ENCODE data around the gene NOSIP.
"Not testable (repeated sequence)": the region's sequence is repeated elsewhere in the genome, so short reads cannot be mapped to it uniquely, and the experiment has no call there.

Gene NOSIP

DNA sequence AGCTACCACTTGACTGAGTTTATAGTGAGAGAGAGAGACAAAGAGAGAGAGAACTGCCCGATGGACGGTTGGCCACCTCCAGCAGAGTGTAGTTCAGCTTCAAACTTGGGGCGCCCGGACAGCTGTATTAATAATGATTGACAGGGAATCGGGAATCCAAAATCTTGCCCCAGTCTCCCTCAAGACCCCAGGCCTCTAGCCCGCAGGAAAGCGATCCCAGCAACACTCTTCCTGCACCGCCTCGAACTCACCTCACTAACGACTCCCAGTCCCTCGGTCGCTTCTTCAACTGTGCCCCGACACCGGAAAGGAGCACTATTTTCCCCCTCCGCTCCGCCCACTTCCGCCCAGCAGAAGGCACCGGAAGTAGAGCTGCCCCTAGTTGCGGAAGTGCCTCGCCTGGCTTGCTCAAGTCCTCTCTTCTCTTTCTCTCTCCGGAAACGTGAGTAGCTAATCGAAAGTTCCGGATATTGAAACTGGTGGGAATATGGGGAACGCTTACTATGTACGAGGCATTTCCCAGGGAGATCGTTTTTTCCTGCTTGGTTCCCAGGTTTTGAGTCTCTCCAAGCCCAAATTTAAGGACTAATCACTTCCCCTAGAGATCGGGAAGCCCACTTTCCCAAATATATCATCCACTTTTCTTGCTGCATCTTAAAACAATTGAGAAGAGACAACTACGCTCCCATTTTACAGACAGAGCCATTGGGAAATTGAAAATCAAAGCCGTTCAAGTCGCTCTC is at the start of gene NOSIP:
Gene NOSIP, minus strand, starts transcription at position 293 of the 743 bp plus-strand sequence. CDS start 19,865 bp downstream, outside the sequence.
- peak; percentile 97 for DNase-seq

- no peak for DNase-seq
Measured at GRCh38 chr19:49629659-49630058, 49.3 kb upstream of the NOSIP start.

DNA sequence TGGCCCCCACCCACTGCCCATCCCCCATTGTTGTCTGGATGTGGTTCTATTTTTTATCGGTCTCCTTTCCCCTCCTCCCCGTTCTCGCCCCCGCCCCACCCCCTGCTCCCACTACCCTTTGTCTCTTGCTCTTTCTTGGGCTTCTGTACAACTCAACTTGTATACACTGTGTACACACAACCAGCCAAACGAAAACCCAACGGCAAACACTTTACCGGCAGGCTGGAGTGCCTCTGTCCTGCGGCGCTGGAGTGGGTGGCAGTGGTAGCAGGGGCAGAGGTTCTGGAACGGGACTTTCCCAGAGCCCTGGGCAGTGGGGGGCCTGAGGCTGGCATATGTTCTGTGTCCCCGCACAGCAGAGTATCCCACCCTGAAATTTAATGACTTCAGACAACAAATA is 45.9 kb upstream of the NOSIP start:
- no peak for DNase-seq

DNA sequence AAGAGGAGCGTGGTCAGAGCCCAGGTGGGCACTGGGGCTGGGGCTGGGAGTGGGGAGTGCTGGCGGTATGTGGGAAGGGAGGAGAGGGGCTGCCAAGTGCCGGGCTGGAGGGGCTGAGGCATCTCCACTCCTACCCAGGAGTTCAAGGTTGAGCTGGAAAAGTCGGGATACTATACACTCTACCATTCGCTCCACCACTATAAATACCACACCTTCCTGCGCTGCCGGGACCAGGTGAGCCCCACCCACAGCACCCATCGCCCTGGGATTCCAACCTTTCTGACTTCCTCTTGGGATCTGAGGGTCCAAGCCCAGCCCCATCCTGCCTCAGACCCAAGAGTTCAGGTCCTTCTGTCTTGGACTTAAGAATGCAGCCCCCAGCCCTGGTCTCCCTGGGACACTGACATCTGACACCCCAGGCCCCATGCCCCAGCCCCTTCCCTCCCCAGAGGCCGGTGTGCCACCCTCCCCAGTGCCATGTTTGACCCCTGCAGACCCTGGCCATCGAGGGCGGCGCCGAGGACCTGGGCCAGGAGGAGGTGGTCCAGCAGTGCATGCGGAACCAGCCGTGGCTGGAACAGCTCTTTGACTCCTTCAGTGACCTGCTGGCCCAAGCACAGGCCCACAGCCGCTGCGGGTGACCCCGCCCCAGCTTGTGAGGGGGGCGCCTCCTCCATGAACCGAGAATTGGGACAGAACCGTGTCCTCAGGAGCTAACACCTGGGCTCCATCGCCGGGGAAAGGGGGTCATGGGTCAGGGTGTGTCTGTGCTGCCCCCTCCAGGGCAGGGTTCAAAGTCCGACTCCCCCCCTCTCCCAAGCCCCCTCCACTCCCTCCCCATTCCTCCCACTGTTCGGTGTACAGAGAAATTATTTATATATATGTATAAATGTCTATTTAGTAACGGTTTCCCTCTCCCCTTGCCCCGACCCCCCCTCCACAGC is 44.9 kb upstream of the NOSIP start:
- DNase-seq: no peak

DNA sequence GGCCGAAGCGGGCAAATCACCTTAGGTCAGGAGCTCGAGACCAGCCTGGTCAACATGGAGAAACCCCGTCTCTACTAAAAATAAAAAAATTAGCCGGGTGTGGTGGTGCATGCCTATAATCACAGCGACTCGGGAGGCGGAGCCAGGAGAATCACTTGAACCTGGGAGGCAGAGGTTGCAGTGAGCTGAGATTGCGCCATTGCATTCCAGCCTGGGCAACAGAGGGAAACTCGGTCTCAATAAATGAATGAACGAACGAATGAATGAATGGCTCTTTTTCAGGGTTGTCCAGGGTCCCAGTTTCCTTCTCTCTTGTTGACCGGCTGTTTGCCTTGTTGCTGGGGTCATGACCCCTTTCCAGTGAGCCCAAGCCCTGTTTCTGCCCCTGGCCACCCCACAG is 37.5 kb upstream of the NOSIP start:
- not testable (repeated sequence) for DNase-seq

- no peak for DNase-seq
Measured at GRCh38 chr19:49616945-49617344, 36.6 kb upstream of the NOSIP start.

- DNase-seq: no peak
Measured at GRCh38 chr19:49616532-49616931, 36.2 kb upstream of the NOSIP start.

GRCh38 chr19:49615861-49616260 is 35.5 kb upstream of the NOSIP start:
- no peak for DNase-seq

- DNase-seq: peak; percentile 27
Measured at GRCh38 chr19:49614096-49614833, 33.9 kb upstream of the NOSIP start.

- no peak for DNase-seq
Measured at GRCh38 chr19:49613374-49613773, 33.0 kb upstream of the NOSIP start.

GRCh38 chr19:49609499-49610092 is 29.2 kb upstream of the NOSIP start:
- no peak for DNase-seq

- no peak for DNase-seq
Measured at GRCh38 chr19:49605605-49606004, 25.2 kb upstream of the NOSIP start.

DNA sequence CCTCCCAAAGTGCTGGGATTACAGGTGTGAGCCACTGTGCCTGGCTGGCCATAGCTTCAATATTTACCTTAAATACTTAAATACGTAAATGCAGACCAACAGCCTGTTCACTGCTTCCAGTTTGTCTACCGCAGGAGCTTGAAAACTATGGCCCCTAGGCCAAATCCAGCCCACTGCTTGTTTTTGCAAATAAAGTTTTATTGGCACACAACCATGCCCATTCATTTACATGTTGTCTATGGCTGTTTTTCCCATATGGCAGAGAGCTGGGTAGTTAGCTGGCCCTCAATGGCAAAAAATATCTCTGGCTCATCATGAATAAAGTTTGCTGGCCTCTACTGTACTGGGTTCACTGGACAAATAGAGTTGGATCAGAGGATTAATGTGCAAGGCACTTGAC is 22.4 kb upstream of the NOSIP start:
- no peak for DNase-seq

GRCh38 chr19:49601482-49602038 is 21.2 kb upstream of the NOSIP start:
- no peak for DNase-seq

DNA sequence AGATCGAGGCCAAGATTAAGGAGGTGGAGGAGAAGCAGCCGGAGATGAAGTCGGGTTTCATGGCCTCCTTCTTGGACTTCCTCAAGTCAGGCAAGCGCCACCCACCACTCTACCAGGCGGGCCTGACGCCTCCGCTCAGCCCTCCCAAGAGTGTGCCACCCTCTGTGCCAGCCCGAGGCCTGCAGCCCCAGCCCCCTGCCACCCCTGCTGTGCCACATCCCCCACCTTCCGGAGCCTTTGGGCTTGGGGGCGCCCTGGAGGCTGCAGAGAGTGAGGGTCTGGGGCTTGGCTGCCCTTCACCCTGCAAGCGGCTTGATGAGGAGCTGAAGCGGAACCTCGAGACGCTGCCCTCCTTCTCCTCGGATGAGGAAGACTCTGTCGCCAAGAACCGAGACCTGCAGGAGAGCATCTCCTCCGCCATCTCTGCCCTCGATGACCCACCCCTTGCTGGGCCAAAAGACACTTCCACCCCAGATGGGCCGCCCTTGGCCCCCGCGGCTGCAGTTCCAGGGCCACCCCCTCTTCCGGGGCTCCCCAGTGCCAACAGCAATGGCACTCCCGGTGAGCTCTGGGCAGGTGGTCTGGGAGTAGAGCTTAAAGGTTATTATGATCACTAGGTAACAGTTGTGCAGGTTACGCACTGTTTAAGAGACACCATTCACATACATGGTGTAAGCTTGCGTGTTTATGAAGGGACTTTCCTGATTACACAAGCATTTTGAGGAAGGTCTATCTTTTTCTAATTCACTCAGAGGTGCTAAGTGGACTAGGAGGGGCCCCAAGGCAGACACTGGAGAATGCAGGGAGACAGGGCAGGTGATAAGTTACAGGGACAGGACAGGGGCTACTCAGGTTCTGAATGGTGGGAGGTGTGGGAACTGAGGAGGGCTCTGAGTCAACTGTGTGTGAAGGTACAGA is 19.3 kb upstream of the NOSIP start:
- no peak for DNase-seq

GRCh38 chr19:49597703-49597974 is 17.3 kb upstream of the NOSIP start:
- no peak for DNase-seq

DNA sequence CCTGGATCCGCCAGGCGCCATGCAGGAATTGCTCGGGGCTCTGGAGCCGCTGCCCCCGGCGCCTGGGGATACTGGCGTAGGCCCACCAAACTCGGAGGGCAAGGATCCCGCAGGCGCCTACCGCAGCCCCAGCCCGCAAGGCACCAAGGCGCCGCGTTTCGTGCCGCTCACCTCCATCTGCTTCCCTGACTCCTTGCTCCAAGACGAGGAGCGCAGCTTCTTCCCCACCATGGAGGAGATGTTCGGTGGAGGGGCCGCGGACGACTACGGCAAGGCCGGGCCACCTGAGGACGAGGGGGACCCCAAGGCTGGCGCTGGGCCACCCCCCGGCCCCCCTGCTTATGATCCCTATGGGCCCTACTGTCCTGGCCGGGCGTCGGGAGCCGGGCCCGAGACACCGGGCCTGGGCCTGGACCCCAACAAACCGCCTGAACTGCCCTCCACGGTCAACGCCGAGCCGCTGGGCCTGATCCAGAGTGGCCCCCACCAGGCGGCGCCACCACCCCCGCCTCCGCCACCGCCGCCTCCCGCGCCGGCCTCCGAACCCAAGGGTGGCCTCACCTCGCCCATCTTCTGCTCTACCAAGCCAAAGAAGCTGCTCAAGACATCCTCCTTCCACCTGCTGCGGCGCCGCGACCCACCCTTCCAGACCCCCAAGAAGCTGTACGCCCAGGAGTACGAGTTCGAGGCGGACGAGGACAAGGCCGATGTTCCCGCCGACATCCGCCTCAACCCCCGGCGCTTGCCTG is 16.8 kb upstream of the NOSIP start:
- DNase-seq: no peak

DNA sequence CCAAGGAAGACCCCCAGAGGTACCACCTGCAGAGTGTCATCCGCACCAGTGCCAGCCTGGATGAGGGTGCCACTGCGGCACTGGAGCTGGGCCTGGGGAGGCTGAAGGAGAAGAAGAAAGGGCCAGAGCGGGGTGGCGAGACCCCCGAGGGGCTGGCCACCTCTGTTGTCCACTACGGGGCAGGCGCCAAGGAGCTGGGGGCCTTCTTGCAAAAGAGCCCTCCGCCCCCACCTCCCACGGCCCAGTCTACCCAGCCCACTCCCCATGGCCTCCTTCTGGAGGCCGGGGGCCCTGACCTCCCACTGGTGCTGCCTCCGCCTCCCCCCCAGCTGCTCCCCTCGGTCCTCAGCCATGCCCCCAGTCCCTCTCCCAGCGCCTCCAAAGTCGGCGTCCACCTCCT is 16.1 kb upstream of the NOSIP start:
- DNase-seq: no peak

DNA sequence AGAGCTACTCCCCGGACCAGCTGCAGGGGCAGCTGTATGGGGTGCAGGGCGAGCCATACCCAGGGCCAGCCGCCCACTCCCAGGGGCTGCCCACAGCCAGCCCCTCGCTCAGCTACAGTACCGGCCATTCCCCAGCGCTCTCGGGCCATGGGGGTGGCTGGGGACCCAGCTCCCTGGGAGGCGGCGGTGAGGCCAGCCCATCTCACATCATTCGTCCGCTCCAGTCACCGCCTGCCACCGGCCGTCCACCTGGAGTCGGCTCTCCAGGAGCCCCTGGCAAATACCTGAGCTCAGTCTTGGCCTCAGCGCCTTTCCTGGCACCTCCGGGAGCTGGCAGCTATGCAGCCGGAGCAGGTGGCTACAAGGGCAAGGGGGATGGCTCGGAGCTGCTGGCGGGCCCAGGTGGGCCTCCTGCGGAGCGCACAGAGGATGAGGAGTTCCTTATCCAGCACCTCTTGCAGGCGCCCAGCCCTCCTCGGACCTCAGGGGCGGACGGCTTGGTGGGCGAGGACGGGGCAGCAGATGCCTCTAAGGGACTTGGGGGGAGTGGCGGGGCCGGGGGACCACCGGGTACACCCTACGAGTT is 15.6 kb upstream of the NOSIP start:
- no peak for DNase-seq

DNA sequence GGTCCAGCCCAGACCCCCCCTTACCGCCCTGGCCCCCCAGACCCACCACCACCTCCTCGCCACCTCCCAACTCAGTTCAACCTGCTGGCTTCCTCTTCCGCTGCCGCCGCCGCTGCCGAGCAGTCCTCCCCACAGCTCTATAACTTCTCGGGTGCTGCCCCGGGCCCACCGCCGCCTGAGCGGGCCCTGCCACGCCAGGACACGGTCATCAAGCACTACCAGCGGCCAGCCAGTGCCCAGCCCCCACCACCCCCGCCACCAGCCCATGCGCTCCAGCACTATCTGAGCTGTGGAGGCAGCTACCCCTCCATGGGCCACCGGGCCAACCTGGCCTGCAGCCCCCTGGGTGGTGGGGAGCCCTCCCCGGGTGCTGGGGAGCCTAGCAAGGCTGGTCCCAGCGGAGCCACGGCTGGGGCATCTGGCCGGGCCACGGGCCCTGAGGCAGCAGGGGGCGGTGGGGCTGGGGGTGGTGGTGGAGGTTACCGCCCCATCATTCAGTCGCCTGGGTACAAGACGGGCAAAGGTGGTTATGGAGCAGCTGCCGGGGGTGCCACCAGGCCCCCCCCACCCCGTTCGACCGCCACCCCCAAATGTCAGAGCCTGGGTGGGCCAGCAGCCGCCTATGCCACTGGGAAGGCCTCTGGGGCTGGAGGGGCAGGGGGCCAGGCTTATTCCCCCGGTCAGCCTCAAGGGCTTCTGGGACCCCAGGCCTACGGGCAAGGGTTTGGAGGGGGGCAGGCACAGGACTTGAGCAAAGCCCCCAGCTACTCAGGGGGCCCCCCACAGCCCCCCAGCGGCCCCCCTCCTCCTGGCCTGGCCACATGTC is 14.8 kb upstream of the NOSIP start:
- DNase-seq: no peak

All from stimulated activated CD4-positive, alpha-beta T cell treated with anti-CD3 and anti-CD28 coated beads, Interleukin-15, amount 100 ng/mL, for 24 hours (primary cell).